ENCODE results near the gene MAP4K1. TPM values are rescaled to one million over a fixed set of nuclear protein-coding genes. Genes with fewer than 3 reads are reported as not detected.

Gene MAP4K1
- total and polyA plus RNA-seq, 2 of the 13 experiments (the other 11 are each of a cell fraction or from before 2014, with no cell fraction given): 0.24 to 0.89 TPM

DNA sequence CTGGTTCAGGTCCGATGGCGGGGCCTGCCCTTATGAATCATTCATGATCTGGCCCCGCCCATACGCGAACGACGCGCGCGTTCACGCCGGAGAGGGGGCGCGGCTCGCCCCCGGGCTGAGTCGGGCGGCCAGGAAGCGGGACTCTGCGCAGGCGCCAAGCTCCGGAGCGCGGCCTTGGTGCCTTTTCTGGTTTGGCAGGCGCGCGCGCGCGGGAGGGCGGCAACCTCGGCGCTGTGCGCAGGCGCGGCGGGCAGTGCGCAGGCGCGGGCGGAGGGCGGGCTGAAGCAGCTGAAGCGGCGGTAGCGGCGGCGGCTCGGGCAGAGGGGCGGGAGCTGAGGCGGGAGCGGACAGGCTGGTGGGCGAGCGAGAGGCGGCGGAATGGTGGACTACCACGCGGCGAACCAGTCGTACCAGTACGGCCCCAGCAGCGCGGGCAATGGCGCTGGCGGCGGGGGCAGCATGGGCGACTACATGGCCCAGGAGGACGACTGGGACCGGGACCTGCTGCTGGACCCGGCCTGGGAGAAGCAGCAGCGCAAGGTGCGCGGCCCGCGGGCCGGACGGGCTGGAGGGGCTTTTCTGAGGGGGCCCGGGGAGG, 29.7 kb upstream of the MAP4K1 start, which contains the start of gene ACTN4 (continued):
- no peak for TF ChIP-seq ATF1 (CRISPR knock-in tag; IDR thresholded peaks at IDR 0.05)
- peak; percentile 93; the same call in 1 of the 2 replicates for TF ChIP-seq HES4 (CRISPR knock-in tag; IDR thresholded peaks at IDR 0.05; ENCODE audit: borderline replicate concordance)
- peak; percentile 76 for TF ChIP-seq AFF4 (CRISPR knock-in tag; IDR thresholded peaks at IDR 0.05)
- TF ChIP-seq ZIK1 (CRISPR knock-in tag; IDR thresholded peaks at IDR 0.05; ENCODE audit: borderline replicate concordance, low read depth): peak; percentile 47; the same call in 1 of the 2 replicates
- peak; percentile 83; the same call in 1 of the 2 replicates for TF ChIP-seq ZNF124 (CRISPR knock-in tag; IDR thresholded peaks at IDR 0.05)
- no peak for TF ChIP-seq NR2F6 (IDR thresholded peaks at IDR 0.05)
- TF ChIP-seq NR2F6 (CRISPR knock-in tag; IDR thresholded peaks at IDR 0.05): peak; percentile 14; the same call in 1 of the 2 replicates
- peak; percentile 76 for TF ChIP-seq HNRNPK (IDR thresholded peaks at IDR 0.05; ENCODE audit: low read depth, low read length, poor library complexity, severe bottlenecking)
- peak; percentile 97 for TF ChIP-seq HNRNPH1 (optimal IDR thresholded peaks at IDR 0.05; ENCODE audit: low read depth, low read length)
- no peak for TF ChIP-seq ZSCAN20 (CRISPR knock-in tag; IDR thresholded peaks at IDR 0.05; ENCODE audit: borderline replicate concordance)
- peak; percentile 89; the same call in 1 of the 2 replicates for TF ChIP-seq ZNF138 (CRISPR knock-in tag; IDR thresholded peaks at IDR 0.05; ENCODE audit: low read depth)
- TF ChIP-seq SATB2 (CRISPR knock-in tag; IDR thresholded peaks at IDR 0.05): no peak

All from HepG2 (cell line).